Central memory CD8-positive, alpha-beta T cell (primary cell): ENCODE data around the gene TMEM150C.

Experiments
- ATAC-seq: fragments of 150-1000 bp; cut with Tn5 transposase; replicated peaks from 2 replicates; pipeline ENCODE4 v1.10.0; 2022; ENCODE audit warnings: mild to moderate bottlenecking, moderate FRiP score, moderate number of reproducible peaks; ENCODE audit not compliant: poor library complexity, severe bottlenecking; ENCODE audit errors: extremely low read depth
- DNase-seq, 2 donors: peaks; one replicate each; pipeline ENCODE4 v3.0.0; 2021; ENCODE audit warnings: low spot score in 2 of 2
- H3K27ac Mint-ChIP-seq: one replicate; pipeline ENCODE4 v1.8.0; 2022; ENCODE audit warnings: low read depth, mild to moderate bottlenecking, moderate library complexity, mixed read lengths
- H3K27me3 Mint-ChIP-seq: one replicate; pipeline ENCODE4 v1.8.0; 2022; ENCODE audit warnings: mixed read lengths
- H3K36me3 Mint-ChIP-seq: one replicate; pipeline ENCODE4 v1.8.0; 2022; ENCODE audit warnings: mild to moderate bottlenecking, moderate library complexity, mixed read lengths; ENCODE audit not compliant: insufficient read depth
- H3K4me1 Mint-ChIP-seq: one replicate; pipeline ENCODE4 v1.8.0; 2022; ENCODE audit warnings: mixed read lengths
- H3K4me3 Mint-ChIP-seq: one replicate; pipeline ENCODE4 v1.8.0; 2022; ENCODE audit warnings: mild to moderate bottlenecking, moderate library complexity, mixed read lengths
- H3K9me3 Mint-ChIP-seq: one replicate; pipeline ENCODE4 v1.8.0; 2022; ENCODE audit warnings: mixed read lengths

Gene TMEM150C

GRCh38 chr4:82499738-82500434, 61.9 kb downstream of the TMEM150C start:
- no peaks in the 10 kb centered on the region for H3K9me3 Mint-ChIP-seq
- H3K4me3 Mint-ChIP-seq: no peak overlapping the region
- no peak overlapping the region for H3K27ac Mint-ChIP-seq
- no peak for DNase-seq
- H3K27me3 Mint-ChIP-seq: no peaks in the 10 kb centered on the region
- no peaks in the 10 kb centered on the region for H3K36me3 Mint-ChIP-seq
- no peaks in the 10 kb centered on the region for H3K4me1 Mint-ChIP-seq
- ATAC-seq: no peak

DNA sequence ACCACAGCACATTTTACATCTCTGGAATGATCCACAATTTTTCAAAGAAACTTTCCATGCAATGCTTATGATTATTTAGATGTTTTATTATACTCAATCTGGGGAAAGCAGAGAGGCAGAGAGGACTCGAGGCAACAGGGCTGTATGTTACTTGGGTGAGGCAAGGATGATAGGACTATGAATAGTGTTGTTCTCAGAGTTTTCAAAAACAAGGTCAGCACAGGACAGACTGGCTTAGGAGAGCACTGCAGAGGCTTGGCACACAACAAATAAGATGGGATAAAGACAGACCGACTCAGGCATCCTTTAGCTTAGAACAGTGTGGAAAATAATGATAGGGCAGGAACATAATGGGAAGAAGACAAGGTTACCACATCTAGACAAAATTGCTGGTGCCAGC, 65.4 kb downstream of the TMEM150C start:
- H3K4me1 Mint-ChIP-seq: no peaks in the 10 kb centered on the region
- no peaks in the 10 kb centered on the region for H3K27me3 Mint-ChIP-seq
- H3K27ac Mint-ChIP-seq: no peak overlapping the region
- ATAC-seq: no peak
- H3K9me3 Mint-ChIP-seq: no peaks in the 10 kb centered on the region
- H3K36me3 Mint-ChIP-seq: no peaks in the 10 kb centered on the region
- DNase-seq: no peak
- no peak overlapping the region for H3K4me3 Mint-ChIP-seq

GRCh38 chr4:82495666-82496065, 66.1 kb downstream of the TMEM150C start:
- no peaks in the 10 kb centered on the region for H3K4me1 Mint-ChIP-seq
- H3K27ac Mint-ChIP-seq: no peak overlapping the region
- DNase-seq (no peak), ATAC-seq (no peak)
- H3K9me3 Mint-ChIP-seq: no peaks in the 10 kb centered on the region
- no peaks in the 10 kb centered on the region for H3K36me3 Mint-ChIP-seq
- no peaks in the 10 kb centered on the region for H3K27me3 Mint-ChIP-seq
- no peak overlapping the region for H3K4me3 Mint-ChIP-seq

DNA sequence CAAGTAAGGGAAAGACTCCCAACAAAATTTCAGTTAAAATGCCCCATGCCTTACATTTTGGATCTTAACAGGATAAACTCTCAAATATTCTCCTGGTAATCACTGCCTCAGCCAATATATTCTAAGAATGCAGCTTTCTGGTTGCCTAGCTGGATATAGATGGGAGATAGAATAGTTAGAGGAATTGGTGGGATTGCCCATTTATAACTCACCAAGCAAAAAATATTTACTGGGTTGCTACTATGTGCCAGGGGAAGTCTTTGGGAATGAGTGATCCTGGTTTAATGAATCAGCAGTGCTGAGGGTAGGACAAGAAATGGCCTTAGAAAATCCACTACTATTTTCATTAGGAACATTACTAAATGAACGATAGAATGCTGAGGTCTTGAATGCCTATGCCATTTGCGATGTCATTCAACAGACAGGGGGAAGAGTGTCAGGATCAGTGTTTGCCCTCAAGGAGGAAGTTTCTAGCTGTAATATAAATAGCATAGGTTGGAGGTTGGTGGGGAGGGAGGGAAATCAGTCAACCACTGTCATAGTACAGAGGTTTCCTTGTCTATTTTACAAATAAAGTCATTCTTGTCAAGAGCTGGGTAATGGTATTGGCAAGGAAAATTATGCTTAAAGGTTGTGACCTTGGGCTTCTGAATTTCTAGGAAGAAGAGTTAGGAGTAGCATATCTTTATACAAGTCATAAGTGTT, 67.9 kb downstream of the TMEM150C start:
- no peak for ATAC-seq
- DNase-seq: no peak
- Mint-ChIP-seq H3K9me3 (no peaks in the 10 kb centered on the region), H3K4me1 (no peaks in the 10 kb centered on the region), H3K36me3 (no peaks in the 10 kb centered on the region), H3K27ac (no peak overlapping the region), H3K27me3 (no peaks in the 10 kb centered on the region), H3K4me3 (no peak overlapping the region)

DNA sequence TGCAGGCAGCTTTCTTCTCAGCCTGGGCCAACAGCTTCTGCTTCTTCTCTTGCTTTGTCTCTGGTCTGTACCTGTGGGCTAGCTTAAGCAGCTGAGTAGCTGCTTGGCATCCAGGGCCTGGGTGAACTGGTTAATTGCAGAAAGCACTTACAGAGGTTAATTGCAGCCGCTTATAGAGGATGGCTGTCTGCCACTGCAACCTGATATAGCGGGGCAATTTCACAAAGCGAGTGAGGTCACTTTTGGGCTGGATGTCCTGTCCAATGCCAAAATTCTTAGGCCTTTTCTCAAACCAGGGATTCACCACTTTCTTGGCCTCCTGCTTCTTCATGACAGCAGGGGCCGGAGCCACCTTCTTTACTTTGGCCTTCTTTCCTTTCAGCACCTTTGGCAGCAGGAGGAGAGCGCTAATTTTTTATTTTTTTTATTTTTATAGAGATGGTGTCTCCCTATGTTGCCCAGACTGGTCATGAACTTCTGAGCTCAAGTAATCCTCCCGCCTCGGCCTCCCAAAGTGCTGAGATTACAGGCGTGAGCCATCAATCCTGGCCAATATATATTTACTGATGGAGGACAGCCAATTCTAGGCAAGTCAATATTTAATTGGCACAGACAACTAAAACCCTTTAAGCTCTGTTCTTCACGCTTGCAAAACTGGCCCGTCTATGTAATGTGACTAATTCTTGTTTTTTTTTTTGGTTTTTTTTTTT, 70.4 kb downstream of the TMEM150C start:
- no peak overlapping the region for H3K27ac Mint-ChIP-seq
- no peaks in the 10 kb centered on the region for H3K36me3 Mint-ChIP-seq
- DNase-seq: no peak

DNA sequence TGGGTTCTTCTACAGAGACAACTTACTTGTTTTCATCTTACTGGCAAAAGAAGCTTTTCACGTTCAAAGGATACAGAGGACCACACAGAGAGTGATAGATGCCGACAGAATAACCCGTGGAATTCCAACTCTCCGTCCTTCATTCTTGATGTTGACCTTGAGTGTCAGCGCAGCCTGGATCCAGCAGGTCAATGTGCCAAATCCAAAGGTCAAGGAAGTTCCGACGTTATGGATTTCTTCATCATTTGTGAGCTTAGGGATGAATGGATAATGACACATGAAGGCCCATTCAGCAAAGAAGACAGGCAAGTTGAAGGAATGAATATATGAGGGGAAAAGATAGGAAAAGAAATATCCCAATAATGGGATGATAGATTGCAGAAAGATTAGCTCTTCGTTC, 71.8 kb downstream of the TMEM150C start:
- Mint-ChIP-seq H3K4me3 (no peak overlapping the region), H3K27ac (no peak overlapping the region), H3K36me3 (no peaks in the 10 kb centered on the region), H3K4me1 (no peaks in the 10 kb centered on the region), H3K9me3 (no peaks in the 10 kb centered on the region), H3K27me3 (no peaks in the 10 kb centered on the region)
- DNase-seq: no peak
- ATAC-seq: no peak

More for the DNA sequence above, 70.4 kb downstream of the TMEM150C start:
- no peaks in the 10 kb centered on the region for H3K27me3 Mint-ChIP-seq
- H3K4me3 Mint-ChIP-seq: no peak overlapping the region
- H3K4me1 Mint-ChIP-seq: no peaks in the 10 kb centered on the region
- no peak for ATAC-seq
- H3K9me3 Mint-ChIP-seq: no peaks in the 10 kb centered on the region

GRCh38 chr4:82489076-82489475, 72.7 kb downstream of the TMEM150C start:
- no peaks in the 10 kb centered on the region for H3K9me3 Mint-ChIP-seq
- H3K27ac Mint-ChIP-seq: no peak overlapping the region
- no peaks in the 10 kb centered on the region for H3K36me3 Mint-ChIP-seq
- ATAC-seq (no peak), DNase-seq (no peak)
- H3K27me3 Mint-ChIP-seq: no peaks in the 10 kb centered on the region
- no peak overlapping the region for H3K4me3 Mint-ChIP-seq
- H3K4me1 Mint-ChIP-seq: no peaks in the 10 kb centered on the region

GRCh38 chr4:82484996-82485783, 76.6 kb downstream of the TMEM150C start:
- Mint-ChIP-seq H3K4me3 (no peak overlapping the region), H3K27me3 (no peaks in the 10 kb centered on the region), H3K9me3 (no peaks in the 10 kb centered on the region), H3K4me1 (no peaks in the 10 kb centered on the region), H3K27ac (no peak overlapping the region), H3K36me3 (no peaks in the 10 kb centered on the region)
- DNase-seq (no peak), ATAC-seq (no peak)

GRCh38 chr4:82482387-82482786, 79.4 kb downstream of the TMEM150C start:
- no peaks in the 10 kb centered on the region for H3K4me1 Mint-ChIP-seq
- ATAC-seq: no peak
- H3K4me3 Mint-ChIP-seq: no peak overlapping the region
- H3K27me3 Mint-ChIP-seq: no peaks in the 10 kb centered on the region
- DNase-seq: no peak
- no peaks in the 10 kb centered on the region for H3K36me3 Mint-ChIP-seq
- no peaks in the 10 kb centered on the region for H3K9me3 Mint-ChIP-seq
- H3K27ac Mint-ChIP-seq: no peak overlapping the region

DNA sequence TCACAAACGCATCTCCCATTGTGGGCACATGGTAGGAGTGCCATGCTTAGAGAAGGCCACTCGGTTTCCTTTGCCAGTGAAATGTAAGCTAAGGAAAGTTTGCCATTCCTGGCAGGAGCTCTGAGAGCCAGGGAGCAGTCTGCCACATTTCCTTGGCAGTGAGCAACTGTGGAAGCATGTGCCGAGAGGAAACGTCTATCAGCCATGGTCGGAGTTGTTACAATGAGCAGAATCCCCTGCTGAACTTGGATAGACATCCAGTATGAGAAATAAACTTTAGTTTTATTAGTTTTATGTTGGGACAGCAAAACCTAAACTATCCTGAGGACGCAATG, 80.3 kb downstream of the TMEM150C start:
- Mint-ChIP-seq H3K4me3 (no peak overlapping the region), H3K27ac (no peak overlapping the region), H3K36me3 (no peaks in the 10 kb centered on the region), H3K9me3 (no peaks in the 10 kb centered on the region), H3K27me3 (no peaks in the 10 kb centered on the region), H3K4me1 (no peaks in the 10 kb centered on the region)
- no peak for ATAC-seq
- no peak for DNase-seq

GRCh38 chr4:82480771-82481505, 80.8 kb downstream of the TMEM150C start:
- H3K4me1 Mint-ChIP-seq: no peaks in the 10 kb centered on the region
- ATAC-seq (no peak), DNase-seq (no peak)
- H3K36me3 Mint-ChIP-seq: no peaks in the 10 kb centered on the region
- H3K27me3 Mint-ChIP-seq: no peaks in the 10 kb centered on the region
- no peaks in the 10 kb centered on the region for H3K9me3 Mint-ChIP-seq
- no peak overlapping the region for H3K27ac Mint-ChIP-seq
- no peak overlapping the region for H3K4me3 Mint-ChIP-seq

GRCh38 chr4:82479562-82479961, 82.2 kb downstream of the TMEM150C start:
- DNase-seq: no peak
- Mint-ChIP-seq H3K27ac (no peak overlapping the region), H3K4me3 (no peak overlapping the region), H3K4me1 (no peaks in the 10 kb centered on the region), H3K27me3 (no peaks in the 10 kb centered on the region), H3K36me3 (no peaks in the 10 kb centered on the region), H3K9me3 (no peaks in the 10 kb centered on the region)
- no peak for ATAC-seq
